CD8-positive, alpha-beta memory T cell (primary cell): ENCODE results near the gene TSPEAR. TPM values are rescaled to one million over a fixed set of nuclear protein-coding genes. Genes with fewer than 3 reads are reported as not detected.

ENCODE experiments used
- CTCF ChIA-PET: fragments of 350-600 bp; sonication (Branson Sonifier 250); formaldehyde crosslinking; loops from one replicate; lab custom pipeline; 2021; ENCODE audit warnings: antibody characterized with exemption; lab: Charles Lee
- POLR2A ChIA-PET: fragments of 350-600 bp; sonication (Branson Sonifier 250); formaldehyde crosslinking; loops from one replicate; lab custom pipeline; 2021; ENCODE audit warnings: antibody characterized with exemption; lab: Charles Lee
- DNase-seq, 5 donors: peaks; one replicate each; pipeline versions ENCODE4 v3.0.0 to v3.0.0-alpha.2; 2020 to 2022; ENCODE audit warnings: mixed read lengths in 1 of 5
- H3K27ac ChIP-seq: one replicate; pipeline ENCODE4 v1.7.0; 2013; ENCODE audit warnings: low read depth, mild to moderate bottlenecking, low read length, moderate library complexity
- H3K27me3 ChIP-seq: 2 replicates; pipeline ENCODE4 v1.7.0; 2013; ENCODE audit warnings: low read length, mild to moderate bottlenecking; ENCODE audit not compliant: insufficient read depth, poor library complexity, severe bottlenecking
- H3K36me3 ChIP-seq: 2 replicates; pipeline ENCODE4 v1.7.0; 2013; ENCODE audit warnings: mild to moderate bottlenecking, low read length, moderate library complexity; ENCODE audit not compliant: insufficient read depth
- H3K4me1 ChIP-seq: 2 replicates; pipeline ENCODE4 v1.7.0; 2013; ENCODE audit warnings: mild to moderate bottlenecking, low read length, moderate library complexity; ENCODE audit not compliant: insufficient read depth
- H3K4me3 ChIP-seq: 2 replicates; pipeline ENCODE4 v1.7.0; 2013; ENCODE audit warnings: mild to moderate bottlenecking, low read length
- H3K9me3 ChIP-seq: 2 replicates; pipeline ENCODE4 v1.7.0; 2013; ENCODE audit warnings: mild to moderate bottlenecking, low read length
- H3K27ac Mint-ChIP-seq, 8 donors: one replicate each; pipeline ENCODE4 v1.8.0; 2020 to 2021; ENCODE audit warnings: mixed read lengths in 8 of 8, mild to moderate bottlenecking in 6 of 8, inconsistent platforms in 3 of 8, moderate library complexity in 3 of 8
- H3K27me3 Mint-ChIP-seq, 2 donors: one replicate each; pipeline ENCODE4 v1.8.0; 2020 to 2021; ENCODE audit warnings: mixed read lengths in 2 of 2, mild to moderate bottlenecking in 1 of 2, moderate library complexity in 1 of 2
- H3K36me3 Mint-ChIP-seq, 3 donors: one replicate each; pipeline ENCODE4 v1.8.0; 2020 to 2021; ENCODE audit warnings: mixed read lengths in 3 of 3, inconsistent platforms in 1 of 3, mild to moderate bottlenecking in 1 of 3
- H3K4me1 Mint-ChIP-seq, 3 donors: one replicate each; pipeline ENCODE4 v1.8.0; 2020 to 2021; ENCODE audit warnings: mixed read lengths in 3 of 3, inconsistent platforms in 1 of 3, mild to moderate bottlenecking in 1 of 3
- H3K4me3 Mint-ChIP-seq, 7 donors: one replicate each; pipeline ENCODE4 v1.8.0; 2020 to 2021; ENCODE audit warnings: mixed read lengths in 7 of 7, mild to moderate bottlenecking in 6 of 7, moderate library complexity in 4 of 7, inconsistent platforms in 2 of 7
- H3K9me3 Mint-ChIP-seq, 5 donors: one replicate each; pipeline ENCODE4 v1.8.0; 2020 to 2022; ENCODE audit warnings: mixed read lengths in 5 of 5, mild to moderate bottlenecking in 3 of 5, moderate library complexity in 2 of 5, inconsistent platforms in 1 of 5
- polyA plus RNA-seq: library from polyadenylated mRNA; unstranded; fragments of 300-500 nt; fragmentation: Illumina TruSeq; gene quantifications from one replicate; pipeline ENCODE4 v1.2.3, GENCODE V29; 2021
- total RNA-seq, 2 experiments: library from RNA; stranded (reverse); gene quantifications; one replicate each; pipeline ENCODE4 v1.2.3, GENCODE V29; 2021

TSPEAR gene
- total and polyA plus RNA-seq, 3 experiments from 2014 or later = 0.05 TPM; not detected in 2

- peak overlapping the region in 5 of 7 donors; percentile 9 to 52 (median 34) for H3K4me3 Mint-ChIP-seq
- Histone ChIP-seq H3K27me3 (no peaks in the 10 kb centered on the region), H3K9me3 (peaks cover 6% of the 10 kb centered on the region), H3K4me3 (no peak overlapping the region), H3K27ac (no peak overlapping the region), H3K4me1 (peaks cover 21% of the 10 kb centered on the region), H3K36me3 (no peaks in the 10 kb centered on the region)
- peaks cover 18 to 34% (median 23%) of the 10 kb centered on the region in 5 donors for H3K9me3 Mint-ChIP-seq
- no peak for DNase-seq
- peaks cover 29 to 35% (median 30%) of the 10 kb centered on the region in 3 donors for H3K4me1 Mint-ChIP-seq
- ChIA-PET POLR2A (interaction anchor here (1.1 kb wide), 1 partner anchor 269 kb away, joined by 3 read pairs; the partner anchor contains the start of gene SUMO3), CTCF (interaction anchor here (3.0 kb wide), 1 partner anchor 38 kb away, joined by 16 read pairs; no protein-coding TSS in a partner anchor)
- H3K36me3 Mint-ChIP-seq = peaks cover 5 to 36% (median 16%) of the 10 kb centered on the region in 3 donors
- peak overlapping the region in 5 of 8 donors; percentile 7 to 64 (median 43) for H3K27ac Mint-ChIP-seq
- H3K27me3 Mint-ChIP-seq = peaks cover 0 to 4% of the 10 kb centered on the region in 2 donors
Observed at GRCh38 chr21:44548381-44548780, 163.0 kb downstream of the TSPEAR start.

DNA sequence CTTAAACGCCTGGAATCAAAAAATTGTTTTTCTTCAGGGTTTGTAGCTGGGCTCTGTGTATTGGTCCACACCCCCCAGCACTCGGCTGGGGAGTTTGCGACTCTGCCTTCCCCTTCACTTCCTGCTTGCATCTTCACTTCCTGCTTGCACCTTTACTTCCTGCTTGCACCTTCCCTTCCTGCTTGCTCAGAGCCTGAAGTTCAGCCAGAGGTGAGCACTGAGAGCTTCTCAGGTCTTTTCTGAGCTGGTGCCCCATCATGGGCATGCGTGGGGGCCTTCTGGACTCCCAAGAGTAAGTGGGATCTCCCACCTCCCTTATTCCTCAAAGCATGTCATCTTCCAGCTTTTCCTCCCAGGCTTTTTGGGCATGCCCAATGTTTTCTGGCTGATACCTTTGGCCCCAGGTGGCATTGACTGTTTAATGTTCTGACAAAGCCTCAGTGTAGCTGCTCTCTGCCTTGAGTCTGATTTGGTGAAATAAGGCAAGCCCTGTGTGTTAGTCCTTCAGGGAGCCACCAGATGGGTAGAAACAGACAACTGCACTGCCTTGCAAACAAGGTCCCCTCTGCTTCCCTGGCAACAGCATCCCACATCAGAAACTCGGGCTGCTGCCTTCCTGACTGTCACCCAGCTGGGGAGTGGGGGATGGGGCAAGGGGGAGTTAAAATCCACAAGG, 163.6 kb downstream of the TSPEAR start:
- Mint-ChIP-seq H3K27ac (peak overlapping the region; percentile 79 to 96 (median 90)), H3K4me1 (peaks cover 29 to 35% (median 30%) of the 10 kb centered on the region in 3 donors), H3K27me3 (peaks cover 0 to 4% of the 10 kb centered on the region in 2 donors), H3K9me3 (peaks cover 15 to 29% (median 21%) of the 10 kb centered on the region in 5 donors), H3K4me3 (peak overlapping the region in 6 of 7 donors; percentile 74 to 84 (median 81)), H3K36me3 (peaks cover 5 to 30% (median 16%) of the 10 kb centered on the region in 3 donors)
- no peaks in the 10 kb centered on the region for H3K27me3 ChIP-seq
- DNase-seq = peak in 2 of 5 donors; percentile 43 to 65
- H3K4me3 ChIP-seq = peak overlapping the region; percentile 35
- peaks cover 21% of the 10 kb centered on the region for H3K4me1 ChIP-seq
- ChIA-PET POLR2A (interaction anchor here (0.8 to 1.1 kb wide), 3 partner anchors 109 to 270 kb away, joined by 3 read pairs; partner anchors contain the start of gene SUMO3), CTCF (interaction anchor here (0.7 to 3.0 kb wide), 6 partner anchors 12 to 246 kb away, joined by 3 to 16 read pairs (median 5); partner anchors contain the start of gene KRTAP12-3)
- no peaks in the 10 kb centered on the region for H3K36me3 ChIP-seq
- H3K27ac ChIP-seq = no peak overlapping the region
- peaks cover 6% of the 10 kb centered on the region for H3K9me3 ChIP-seq

GRCh38 chr21:44544566-44544965, 166.8 kb downstream of the TSPEAR start:
- CTCF ChIA-PET = interaction anchor here (1.4 kb wide), 1 partner anchor 34 kb away, joined by 5 read pairs; no protein-coding TSS in a partner anchor
- peaks cover 6% of the 10 kb centered on the region for H3K9me3 ChIP-seq
- no peak overlapping the region for H3K4me3 Mint-ChIP-seq
- DNase-seq = no peak
- no peaks in the 10 kb centered on the region for H3K27me3 ChIP-seq
- no peak overlapping the region for H3K27ac Mint-ChIP-seq
- H3K4me3 ChIP-seq = no peak overlapping the region
- no peaks in the 10 kb centered on the region for H3K36me3 ChIP-seq
- H3K27me3 Mint-ChIP-seq = peaks cover 0 to 4% of the 10 kb centered on the region in 2 donors
- H3K27ac ChIP-seq = no peak overlapping the region
- peaks cover 5 to 26% (median 16%) of the 10 kb centered on the region in 3 donors for H3K36me3 Mint-ChIP-seq
- peaks cover 15 to 34% (median 24%) of the 10 kb centered on the region in 5 donors for H3K9me3 Mint-ChIP-seq
- POLR2A ChIA-PET = interaction anchor here (0.6 kb wide), 1 partner anchor 18 kb away, joined by 3 read pairs; no protein-coding TSS in a partner anchor
- peaks cover 21% of the 10 kb centered on the region for H3K4me1 ChIP-seq
- H3K4me1 Mint-ChIP-seq = peaks cover 29 to 35% (median 30%) of the 10 kb centered on the region in 3 donors

DNA sequence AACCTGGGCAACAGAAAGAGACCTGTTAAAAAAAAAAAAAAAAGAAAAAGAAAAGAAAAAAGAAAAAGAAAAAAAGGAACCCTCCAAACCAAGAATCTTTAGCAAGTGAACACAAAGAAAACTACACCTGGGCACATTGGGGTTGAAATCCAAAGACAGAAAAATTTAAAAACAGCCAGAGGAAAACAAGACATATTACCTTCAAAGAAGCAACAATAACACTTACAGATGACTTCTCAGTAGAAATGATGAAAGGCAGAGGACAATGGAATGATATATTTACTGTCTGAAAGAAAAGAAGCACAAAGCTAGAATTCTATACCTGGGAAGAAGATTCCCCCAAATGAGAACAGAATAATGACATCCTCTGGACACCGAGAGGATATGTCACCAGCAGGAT, 168.7 kb downstream of the TSPEAR start:
- peaks cover under 1 to 4% of the 10 kb centered on the region in 2 donors for H3K27me3 Mint-ChIP-seq
- H3K4me1 Mint-ChIP-seq = peaks cover 12 to 16% (median 16%) of the 10 kb centered on the region in 3 donors
- no peak overlapping the region for H3K4me3 ChIP-seq
- H3K9me3 Mint-ChIP-seq = peaks cover 14 to 32% (median 24%) of the 10 kb centered on the region in 5 donors
- H3K27me3 ChIP-seq = no peaks in the 10 kb centered on the region
- H3K9me3 ChIP-seq = peaks cover 6% of the 10 kb centered on the region
- H3K36me3 Mint-ChIP-seq = peaks cover 2 to 21% (median 16%) of the 10 kb centered on the region in 3 donors
- H3K4me3 Mint-ChIP-seq = no peak overlapping the region
- POLR2A ChIA-PET = no interaction called here
- H3K27ac ChIP-seq = no peak overlapping the region
- peaks cover 13% of the 10 kb centered on the region for H3K4me1 ChIP-seq
- CTCF ChIA-PET = no interaction called here
- H3K27ac Mint-ChIP-seq = no peak overlapping the region
- H3K36me3 ChIP-seq = no peaks in the 10 kb centered on the region
- DNase-seq = no peak

DNA sequence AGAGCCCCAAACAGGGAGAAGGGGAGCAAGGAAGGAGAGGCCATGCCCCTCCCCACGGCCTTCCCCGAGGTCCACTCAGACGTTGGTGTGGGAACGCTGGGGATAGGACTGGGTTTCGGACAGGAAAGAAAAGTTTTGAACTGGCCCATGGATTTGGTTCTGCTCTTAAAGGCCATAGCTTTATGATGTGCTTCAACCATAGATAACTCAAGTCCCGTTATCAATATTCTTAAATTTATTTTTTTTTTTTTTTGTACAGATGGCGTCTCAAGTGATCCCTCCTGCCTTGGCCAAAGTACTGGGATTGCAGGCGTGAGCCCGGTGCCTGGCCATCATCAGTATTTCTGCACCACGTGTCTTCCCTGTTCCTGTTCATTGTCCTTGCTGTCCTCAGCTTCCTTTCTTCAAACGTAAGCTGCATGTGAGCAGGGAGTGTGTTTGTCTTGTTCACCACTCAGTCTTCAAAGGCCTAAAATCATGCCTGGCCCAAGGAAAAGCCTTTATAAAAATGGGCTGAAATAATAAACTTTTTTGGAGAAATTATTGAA, 170.6 kb downstream of the TSPEAR start:
- Histone ChIP-seq H3K27me3 (no peaks in the 10 kb centered on the region), H3K4me1 (no peaks in the 10 kb centered on the region), H3K4me3 (no peak overlapping the region), H3K36me3 (no peaks in the 10 kb centered on the region), H3K9me3 (no peaks in the 10 kb centered on the region), H3K27ac (no peak overlapping the region)
- DNase-seq = no peak
- H3K27me3 Mint-ChIP-seq = peaks cover 3 to 6% of the 10 kb centered on the region in 2 donors
- H3K9me3 Mint-ChIP-seq = peaks cover 4 to 14% (median 8%) of the 10 kb centered on the region in 5 donors
- ChIA-PET POLR2A (no interaction called here), CTCF (interaction anchor here (1.3 kb wide), 1 partner anchor 30 kb away, joined by 3 read pairs; no protein-coding TSS in a partner anchor)
- no peak overlapping the region for H3K4me3 Mint-ChIP-seq
- peaks cover 0 to 4% (median 4%) of the 10 kb centered on the region in 3 donors for H3K4me1 Mint-ChIP-seq
- peaks cover 0 to 11% (median 3%) of the 10 kb centered on the region in 3 donors for H3K36me3 Mint-ChIP-seq
- H3K27ac Mint-ChIP-seq = no peak overlapping the region

DNA sequence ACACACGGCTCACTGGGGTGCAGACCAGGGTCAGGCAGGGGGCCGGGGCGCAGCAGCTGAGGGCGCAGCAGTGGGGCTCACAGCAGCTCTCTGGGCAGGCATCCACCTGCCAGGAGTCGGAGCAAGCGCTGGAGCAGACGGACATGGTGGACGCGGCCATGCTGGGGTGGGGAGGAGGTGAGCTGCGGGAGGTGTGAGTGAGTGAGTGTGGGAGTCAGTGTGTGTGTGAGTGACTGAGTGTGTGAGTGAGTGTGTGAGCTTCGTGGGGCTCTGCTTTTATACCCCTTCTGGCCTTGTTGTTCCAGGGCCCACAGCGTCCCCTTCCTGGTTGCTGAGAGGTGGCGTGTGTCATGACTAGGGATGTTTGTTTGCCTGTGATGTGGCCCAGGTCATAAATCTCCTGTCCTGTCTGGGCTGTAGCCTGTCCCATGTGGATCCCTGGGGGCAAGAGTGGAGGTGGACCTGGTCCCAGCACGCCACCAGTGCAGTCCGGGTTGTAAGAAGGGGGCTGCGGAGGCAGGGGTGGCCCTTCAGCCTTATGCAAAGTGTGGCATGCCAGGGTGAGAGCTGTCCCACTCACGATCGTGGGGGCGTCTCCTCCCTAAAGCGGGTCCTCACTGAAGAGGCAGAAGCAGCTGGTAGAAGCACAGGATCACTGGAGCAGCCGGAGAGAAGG, 171.2 kb downstream of the TSPEAR start, which contains the start of gene KRTAP10-1:
Gene KRTAP10-1 (minus strand): TSS at position 205 of the 676 bp plus-strand sequence. CDS start 45 bp downstream, at position 160.
- no peaks in the 10 kb centered on the region for H3K4me1 Mint-ChIP-seq

GRCh38 chr21:44539046-44539445, 172.3 kb downstream of the TSPEAR start:
- no peak for DNase-seq
- POLR2A ChIA-PET = no interaction called here
- CTCF ChIA-PET = interaction anchor here (1.0 kb wide), 1 partner anchor 28 kb away, joined by 4 read pairs; no protein-coding TSS in a partner anchor

More for the DNA sequence above, 171.2 kb downstream of the TSPEAR start, which contains the start of gene KRTAP10-1:
- H3K4me1 ChIP-seq = no peaks in the 10 kb centered on the region
- peaks cover 3 to 6% of the 10 kb centered on the region in 2 donors for H3K27me3 Mint-ChIP-seq
- peaks cover 0 to 5% (median 0%) of the 10 kb centered on the region in 3 donors for H3K36me3 Mint-ChIP-seq
- peaks cover 0 to 8% (median 2%) of the 10 kb centered on the region in 5 donors for H3K9me3 Mint-ChIP-seq
- no peak within 1 kb of the TSS for H3K27ac ChIP-seq
- no peaks in the 10 kb centered on the region for H3K27me3 ChIP-seq
- no peak within 1 kb of the TSS for H3K27ac Mint-ChIP-seq
- DNase-seq = no peak
- H3K4me3 ChIP-seq = no peak within 1 kb of the TSS
- POLR2A ChIA-PET = no interaction called here
- CTCF ChIA-PET = interaction anchor here (1.3 kb wide), 1 partner anchor 30 kb away, joined by 3 read pairs; no protein-coding TSS in a partner anchor
- H3K9me3 ChIP-seq = no peaks in the 10 kb centered on the region
- no peaks in the 10 kb centered on the region for H3K36me3 ChIP-seq
- H3K4me3 Mint-ChIP-seq = peak within 1 kb of the TSS in 1 of 7 donors; percentile 63

More at GRCh38 chr21:44539046-44539445, 172.3 kb downstream of the TSPEAR start:
- H3K36me3 Mint-ChIP-seq = peaks cover 0 to 5% (median 0%) of the 10 kb centered on the region in 3 donors
- Histone ChIP-seq H3K27ac (no peak overlapping the region), H3K36me3 (no peaks in the 10 kb centered on the region), H3K27me3 (no peaks in the 10 kb centered on the region), H3K4me1 (no peaks in the 10 kb centered on the region), H3K4me3 (no peak overlapping the region), H3K9me3 (no peaks in the 10 kb centered on the region)
- H3K27ac Mint-ChIP-seq = peak overlapping the region in 1 of 8 donors; percentile 68
- peaks cover 2 to 9% of the 10 kb centered on the region in 2 donors for H3K27me3 Mint-ChIP-seq
- H3K4me1 Mint-ChIP-seq = no peaks in the 10 kb centered on the region
- H3K4me3 Mint-ChIP-seq = no peak overlapping the region
- H3K9me3 Mint-ChIP-seq = peaks cover 0 to 5% (median 0%) of the 10 kb centered on the region in 5 donors
